BJ (cell line): Measurements from ENCODE around the gene CDKAL1. TPM values are rescaled to one million over a fixed set of nuclear protein-coding genes. Genes with fewer than 3 reads are reported as not detected.
A peak's percentile ranks its signal among the peaks of the same experiment; 100 is the strongest.
"Not testable (repeated sequence)": the region's sequence is repeated elsewhere in the genome, so short reads cannot be mapped to it uniquely, and the experiment has no call there.

Experiments
- CTCF ChIA-PET: fragments of 350-600 bp; formaldehyde crosslinking; extraction: SDS; loops from one replicate; lab custom pipeline; 2021; ENCODE audit warnings: antibody characterized with exemption, inconsistent platforms; lab: Yijun Ruan, JAX
- POLR2A ChIA-PET: fragments of 300-600 bp; sonication (Branson Sonifier 250); formaldehyde crosslinking; extraction: SDS; loops from one replicate; lab custom pipeline; 2021; ENCODE audit warnings: antibody characterized with exemption; lab: Charles Lee
- DNase-seq: peaks from one replicate; pipeline ENCODE4 v3.0.0-alpha.2; 2011; ENCODE audit warnings: low read depth
- H3K27me3 ChIP-seq: 2 replicates; pipeline ENCODE4 v1.6.0; 2011; ENCODE audit warnings: low read length; ENCODE audit not compliant: control insufficient read depth, insufficient read depth
- H3K36me3 ChIP-seq: 2 replicates; pipeline ENCODE4 v1.5.1; 2011; ENCODE audit warnings: low read length; ENCODE audit not compliant: control insufficient read depth, insufficient read depth
- H3K4me3 ChIP-seq: 2 replicates; pipeline ENCODE4 v1.5.1; 2011; ENCODE audit warnings: low read depth, mild to moderate bottlenecking, control low read depth, low read length
- polyA plus RNA-seq: library from polyadenylated mRNA; depleted of rRNA; stranded (reverse); fragments of >200 nt; gene quantifications from 2 replicates; pipeline ENCODE4 v1.2.3, GENCODE V29; 2011
- TF ChIP-seq, protein P1 (sequence below): IDR thresholded peaks from 2 replicates; pipeline ENCODE4 v1.5.1; 2011; ENCODE audit warnings: low read depth, mild to moderate bottlenecking, control low read depth, inconsistent platforms, low read length, moderate library complexity; ENCODE audit not compliant: insufficient read depth

The CDKAL1 gene
- polyA plus RNA-seq, 1 experiment = 3.8 TPM

DNA sequence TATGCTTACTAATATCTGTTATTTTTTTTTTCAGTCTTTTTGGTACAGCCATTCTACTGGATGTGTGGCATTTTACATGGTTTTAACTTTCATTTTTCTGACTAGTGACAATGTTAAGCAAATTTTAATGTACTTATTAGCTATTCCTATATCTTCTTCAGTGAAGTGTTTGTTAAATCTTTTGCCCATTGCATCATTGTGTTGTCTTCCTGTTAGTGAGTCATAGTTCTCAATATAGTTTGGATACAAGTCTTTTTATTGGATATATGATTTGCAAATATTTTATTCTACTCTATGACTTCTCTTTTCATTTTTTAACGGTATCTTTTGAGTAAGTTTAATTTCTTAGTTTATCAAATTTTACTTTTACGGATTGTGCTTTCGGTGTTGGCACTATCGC lies 519.4 kb downstream of the CDKAL1 start:
- CTCF ChIA-PET = no interaction called here
- Histone ChIP-seq H3K4me3 (no peak overlapping the region), H3K27me3 (no peaks in the 10 kb centered on the region), H3K36me3 (no peaks in the 10 kb centered on the region)
- TF ChIP-seq, protein P1, sequence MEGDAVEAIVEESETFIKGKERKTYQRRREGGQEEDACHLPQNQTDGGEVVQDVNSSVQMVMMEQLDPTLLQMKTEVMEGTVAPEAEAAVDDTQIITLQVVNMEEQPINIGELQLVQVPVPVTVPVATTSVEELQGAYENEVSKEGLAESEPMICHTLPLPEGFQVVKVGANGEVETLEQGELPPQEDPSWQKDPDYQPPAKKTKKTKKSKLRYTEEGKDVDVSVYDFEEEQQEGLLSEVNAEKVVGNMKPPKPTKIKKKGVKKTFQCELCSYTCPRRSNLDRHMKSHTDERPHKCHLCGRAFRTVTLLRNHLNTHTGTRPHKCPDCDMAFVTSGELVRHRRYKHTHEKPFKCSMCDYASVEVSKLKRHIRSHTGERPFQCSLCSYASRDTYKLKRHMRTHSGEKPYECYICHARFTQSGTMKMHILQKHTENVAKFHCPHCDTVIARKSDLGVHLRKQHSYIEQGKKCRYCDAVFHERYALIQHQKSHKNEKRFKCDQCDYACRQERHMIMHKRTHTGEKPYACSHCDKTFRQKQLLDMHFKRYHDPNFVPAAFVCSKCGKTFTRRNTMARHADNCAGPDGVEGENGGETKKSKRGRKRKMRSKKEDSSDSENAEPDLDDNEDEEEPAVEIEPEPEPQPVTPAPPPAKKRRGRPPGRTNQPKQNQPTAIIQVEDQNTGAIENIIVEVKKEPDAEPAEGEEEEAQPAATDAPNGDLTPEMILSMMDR = no peak
- no peak for DNase-seq
- POLR2A ChIA-PET = no interaction called here

DNA sequence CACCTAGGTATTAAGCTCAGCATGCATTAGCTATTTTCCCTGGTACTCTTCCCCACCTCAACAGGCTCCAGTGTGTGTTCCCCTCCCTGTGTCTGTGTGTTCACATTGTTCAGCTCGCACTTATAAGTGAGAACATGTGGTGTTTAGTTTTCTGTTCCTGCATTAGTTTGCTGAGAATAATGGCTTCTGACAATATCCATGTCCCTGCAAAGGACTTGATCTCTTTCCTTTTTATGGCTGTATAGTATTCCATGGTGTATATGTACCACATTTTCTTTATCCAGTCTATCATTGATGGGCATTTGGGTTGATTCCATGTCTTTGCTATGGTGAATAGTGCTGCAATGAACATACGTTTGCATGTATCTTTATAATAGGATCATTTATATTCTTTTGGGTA lies 521.2 kb downstream of the CDKAL1 start:
- CTCF ChIA-PET, H3K36me3 ChIP-seq, DNase-seq, H3K4me3 ChIP-seq, POLR2A ChIA-PET, H3K27me3 ChIP-seq: not testable (repeated sequence)

DNA sequence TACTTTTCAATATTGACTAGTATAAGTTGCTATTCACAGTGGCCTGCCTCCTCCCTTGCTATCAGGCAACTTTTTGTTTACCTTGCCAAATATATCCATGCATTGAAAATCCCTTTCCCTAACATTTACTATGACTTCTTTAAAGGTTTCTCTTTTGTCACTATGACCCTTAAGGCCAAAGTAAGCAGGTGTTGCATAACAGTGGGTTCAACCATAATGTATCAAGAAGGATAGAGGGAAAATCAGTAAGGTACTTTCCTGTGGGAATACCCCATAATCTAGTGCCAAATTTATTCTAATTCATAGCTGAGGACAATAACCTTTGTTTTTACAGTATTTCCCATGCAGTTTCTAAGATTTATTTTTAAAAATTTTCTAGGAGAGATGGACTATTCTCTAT lies 527.6 kb downstream of the CDKAL1 start:
- Histone ChIP-seq H3K27me3 (no peaks in the 10 kb centered on the region), H3K36me3 (no peaks in the 10 kb centered on the region), H3K4me3 (no peak overlapping the region)
- TF ChIP-seq, protein P1 = no peak
- POLR2A ChIA-PET = no interaction called here
- DNase-seq = no peak
- CTCF ChIA-PET = no interaction called here

DNA sequence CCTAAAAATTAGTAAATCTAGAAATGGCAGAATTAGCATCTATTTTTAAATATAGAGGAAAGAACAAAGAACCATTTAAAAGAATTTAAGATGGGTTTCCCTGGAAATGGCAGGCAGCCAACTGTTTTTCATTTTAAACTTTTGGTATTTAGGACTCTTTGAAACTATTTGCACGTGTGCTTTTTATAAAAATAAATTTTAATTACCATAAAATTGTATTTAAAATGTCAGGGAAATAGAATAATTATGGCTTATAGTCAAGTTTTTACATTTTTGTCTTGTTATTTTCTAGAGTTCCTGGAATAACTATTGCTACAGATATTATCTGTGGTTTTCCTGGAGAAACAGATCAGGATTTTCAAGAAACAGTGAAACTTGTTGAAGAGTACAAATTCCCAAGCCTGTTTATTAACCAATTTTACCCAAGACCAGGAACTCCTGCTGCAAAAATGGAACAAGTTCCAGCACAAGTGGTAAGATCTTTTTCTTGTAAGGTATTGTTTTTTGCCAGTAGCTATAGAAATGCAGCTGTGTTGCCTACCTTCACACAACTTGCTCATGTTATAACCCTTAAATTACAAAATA lies 530.6 kb downstream of the CDKAL1 start:
- Histone ChIP-seq H3K27me3 (no peaks in the 10 kb centered on the region), H3K36me3 (no peaks in the 10 kb centered on the region), H3K4me3 (no peak overlapping the region)
- TF ChIP-seq, protein P1 = no peak
- ChIA-PET CTCF (no interaction called here), POLR2A (no interaction called here)
- DNase-seq = peak; percentile 51

DNA sequence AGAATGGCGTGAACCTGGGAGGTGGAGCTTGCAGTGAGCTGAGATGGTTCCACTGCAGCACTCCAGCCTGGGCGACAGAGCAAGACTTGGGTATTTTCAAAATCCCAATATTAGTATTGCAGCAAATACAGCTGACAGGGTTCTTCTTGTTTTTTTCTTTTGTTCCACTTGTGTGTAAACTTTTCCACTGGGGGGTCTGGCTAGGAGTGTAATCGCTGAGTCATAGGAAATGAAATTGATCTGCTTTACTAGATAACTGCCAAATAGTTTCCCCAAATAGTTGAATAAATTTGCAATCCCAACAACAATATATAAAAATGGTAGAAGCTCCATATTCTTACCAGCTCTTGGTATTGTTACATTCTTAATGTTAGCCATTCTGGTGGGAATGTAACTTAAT lies 533.3 kb downstream of the CDKAL1 start:
- Histone ChIP-seq H3K36me3 (no peaks in the 10 kb centered on the region), H3K4me3 (no peak overlapping the region), H3K27me3 (no peaks in the 10 kb centered on the region)
- no peak for DNase-seq
- CTCF ChIA-PET = interaction anchor here (1.9 kb wide), 1 partner anchor 10 kb away, joined by 4 read pairs; no protein-coding TSS in a partner anchor
- TF ChIP-seq, protein P1 = no peak
- POLR2A ChIA-PET = no interaction called here

DNA sequence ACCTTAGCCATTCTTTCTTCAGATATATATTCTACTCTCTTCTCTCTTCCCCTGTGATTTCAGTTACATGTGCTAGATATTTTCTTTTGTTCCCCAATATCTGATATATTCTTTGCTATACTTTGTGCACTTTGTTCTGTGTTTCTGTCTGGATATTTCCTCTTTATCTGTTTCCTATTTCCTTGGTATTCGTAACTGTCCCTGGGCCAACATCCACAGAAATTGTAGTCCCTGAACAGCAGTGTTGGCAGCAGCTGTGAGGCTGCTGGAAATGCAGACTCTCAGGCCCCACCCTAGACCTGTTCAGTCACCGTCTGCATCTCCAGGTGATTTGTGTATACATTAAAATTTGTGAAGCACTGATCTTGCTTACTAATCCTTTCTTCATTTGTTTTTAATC lies 536.4 kb downstream of the CDKAL1 start:
- no peak for DNase-seq
- H3K27me3 ChIP-seq = no peaks in the 10 kb centered on the region
- H3K36me3 ChIP-seq = no peaks in the 10 kb centered on the region
- ChIA-PET POLR2A (no interaction called here), CTCF (no interaction called here)
- H3K4me3 ChIP-seq = no peak overlapping the region
- TF ChIP-seq, protein P1 = no peak
